ENCODE measurements around the gene CUTA. TPM values are rescaled to one million over a fixed set of nuclear protein-coding genes. Genes with fewer than 3 reads are reported as not detected.

The CUTA gene
- total RNA-seq, 1 experiment from 2014 or later = 212 TPM

- Mint-ChIP-seq H3K27ac (ENCODE audit: low read depth, unreplicated experiment) (no peak overlapping the region), H3K27me3 (ENCODE audit: insufficient read depth, unreplicated experiment) (no peaks in the 10 kb centered on the region), H3K9me3 (ENCODE audit: unreplicated experiment) (no peaks in the 10 kb centered on the region), H3K4me1 (ENCODE audit: insufficient read depth, unreplicated experiment) (peaks cover 43% of the 10 kb centered on the region), H3K36me3 (ENCODE audit: insufficient read depth, unreplicated experiment) (peaks cover 41% of the 10 kb centered on the region), H3K4me3 (ENCODE audit: unreplicated experiment) (no peak overlapping the region)
- intact Hi-C loops (cut with micrococcal nuclease) = no loop called here
- no peak for TF ChIP-seq CTCF (IDR thresholded peaks at IDR 0.05; ENCODE audit: unreplicated experiment)
- ChIA-PET POLR2A (interaction anchor here (6.7 kb wide), 1 partner anchor 12 kb away, joined by 35 read pairs; no protein-coding TSS in a partner anchor), CTCF (interaction anchor here (0.8 kb wide), 1 partner anchor 23 kb away, joined by 6 read pairs; no protein-coding TSS in a partner anchor)
- BruUV-seq (replicated peaks) = no TSS peak
- no peak for DNase-seq (ENCODE audit: unreplicated experiment)
These were observed 4.4 kb downstream of the CUTA start for GRCh38 chr6:33413241-33414120.

- H3K4me3 Mint-ChIP-seq (ENCODE audit: unreplicated experiment) = peak overlapping the region; percentile 95
- H3K9me3 Mint-ChIP-seq (ENCODE audit: unreplicated experiment) = no peaks in the 10 kb centered on the region
- H3K4me1 Mint-ChIP-seq (ENCODE audit: insufficient read depth, unreplicated experiment) = peaks cover 40% of the 10 kb centered on the region
- intact Hi-C loops (cut with micrococcal nuclease) = no loop called here
- H3K36me3 Mint-ChIP-seq (ENCODE audit: insufficient read depth, unreplicated experiment) = peaks cover 49% of the 10 kb centered on the region
- BruUV-seq (replicated peaks) = no TSS peak
- CTCF ChIA-PET = interaction anchor here (0.7 to 1.0 kb wide), 3 partner anchors 22 to 168 kb away, joined by 3 read pairs; partner anchors contain the start of gene BAK1
- H3K27ac Mint-ChIP-seq (ENCODE audit: low read depth, unreplicated experiment) = no peak overlapping the region
- H3K27me3 Mint-ChIP-seq (ENCODE audit: insufficient read depth, unreplicated experiment) = no peaks in the 10 kb centered on the region
- no peak for TF ChIP-seq CTCF (IDR thresholded peaks at IDR 0.05; ENCODE audit: unreplicated experiment)
- POLR2A ChIA-PET = interaction anchor here (0.7 to 6.7 kb wide), 3 partner anchors 13 to 613 kb away, joined by 3 to 35 read pairs (median 5); partner anchors contain the start of gene ZBTB9
- no peak for DNase-seq (ENCODE audit: unreplicated experiment)
These were observed 5.5 kb downstream of the CUTA start for GRCh38 chr6:33412140-33413009.

- H3K4me3 Mint-ChIP-seq (ENCODE audit: unreplicated experiment) = peak overlapping the region; percentile 95
- TF ChIP-seq CTCF (IDR thresholded peaks at IDR 0.05; ENCODE audit: unreplicated experiment) = no peak
- no peak overlapping the region for H3K27ac Mint-ChIP-seq (ENCODE audit: low read depth, unreplicated experiment)
- H3K4me1 Mint-ChIP-seq (ENCODE audit: insufficient read depth, unreplicated experiment) = peaks cover 36% of the 10 kb centered on the region
- peaks cover 46% of the 10 kb centered on the region for H3K36me3 Mint-ChIP-seq (ENCODE audit: insufficient read depth, unreplicated experiment)
- POLR2A ChIA-PET = interaction anchor here (0.7 to 6.7 kb wide), 3 partner anchors 14 to 612 kb away, joined by 3 to 35 read pairs (median 5); partner anchors contain the start of gene ZBTB9
- no TSS peak for BruUV-seq (replicated peaks)
- H3K27me3 Mint-ChIP-seq (ENCODE audit: insufficient read depth, unreplicated experiment) = no peaks in the 10 kb centered on the region
- intact Hi-C loops (cut with micrococcal nuclease) = no loop called here
- CTCF ChIA-PET = interaction anchor here (0.7 to 1.0 kb wide), 5 partner anchors 21 to 517 kb away, joined by 3 to 4 read pairs (median 3); partner anchors contain the start of gene BAK1
- no peaks in the 10 kb centered on the region for H3K9me3 Mint-ChIP-seq (ENCODE audit: unreplicated experiment)
- DNase-seq (ENCODE audit: unreplicated experiment) = no peak
These were observed 6.3 kb downstream of the CUTA start for GRCh38 chr6:33411632-33412005.

All from MCF 10A (cell line).